Sigmoid colon (tissue), 7 donors: Measurements from ENCODE around the gene NAT8. TPM values are rescaled to one million over a fixed set of nuclear protein-coding genes. Genes with fewer than 3 reads are reported as not detected.
"Not testable (repeated sequence)": the region's sequence is repeated elsewhere in the genome, so short reads cannot be mapped to it uniquely, and the experiment has no call there.

Experiments
- DNase-seq: peaks from one replicate; pipeline ENCODE4 v3.0.0-alpha.2; 2019
- H3K27ac ChIP-seq, 4 donors: fragments of 200-600 bp; sonication (generic); one replicate each; pipeline ENCODE4 v1.5.1; 2016 to 2019; ENCODE audit warnings: mild to moderate bottlenecking in 1 of 4
- H3K27me3 ChIP-seq, 3 donors: fragments of 200-600 bp; sonication (generic); one replicate each; pipeline ENCODE4 v1.5.1; 2019; ENCODE audit warnings: mild to moderate bottlenecking in 1 of 3
- H3K36me3 ChIP-seq, 4 donors: fragments of 200-600 bp; sonication (generic); one replicate each; pipeline ENCODE4 v1.5.1; 2016 to 2019
- H3K4me1 ChIP-seq, 4 donors: fragments of 200-600 bp; sonication (generic); one replicate each; pipeline ENCODE4 v1.5.1; 2017 to 2019
- H3K4me3 ChIP-seq, 4 donors: fragments of 200-600 bp; sonication (generic); one replicate each; pipeline ENCODE4 v1.5.1; 2017 to 2019; ENCODE audit warnings: mild to moderate bottlenecking in 2 of 4, moderate library complexity in 1 of 4
- H3K9me3 ChIP-seq, 4 donors: fragments of 200-600 bp in 3 of 4; sonication (generic) in 3 of 4; one replicate each; pipeline versions ENCODE4 v1.5.1 to v1.6.1; 2013 to 2019
- EP300 ChIP-seq, 4 donors: sonication (generic); formaldehyde crosslinking; IDR thresholded peaks; one replicate each; pipeline ENCODE4 v1.6.1; 2017; ENCODE audit warnings: antibody characterized with exemption in 4 of 4
- POLR2A ChIP-seq, 2 donors: fragments of 450-650 bp; IDR thresholded peaks; one replicate each; pipeline ENCODE4 v1.6.1; 2016; ENCODE audit warnings: antibody characterized with exemption in 2 of 2, mild to moderate bottlenecking in 2 of 2, moderate library complexity in 2 of 2
- POLR2AphosphoS5 ChIP-seq, 4 donors: sonication (generic); formaldehyde crosslinking; IDR thresholded peaks; one replicate each; pipeline ENCODE4 v1.6.1; 2017; ENCODE audit warnings: antibody characterized with exemption in 4 of 4
- WGBS, 2 donors: extraction: QIAGEN DNeasy Blood & Tissue Kit; methylation state at CpG; one replicate each; pipeline ENCODE4 v1.1.7; 2013; 5-methylcytosine and 5-hydroxymethylcytosine counted together
- intact Hi-C: fragments of 100-400 bp; cut with DNase I; formaldehyde crosslinking; loops from one replicate; pipeline ENCODE4 v1.15.1; 2023
- polyA plus RNA-seq, 3 donors: library from polyadenylated mRNA; stranded (reverse); fragments of 200-250 nt; gene quantifications; one replicate each; pipeline ENCODE4 v1.2.3, GENCODE V29; 2013
- total RNA-seq, 4 donors: library from RNA; depleted of rRNA; stranded (reverse); fragments of >200 nt; gene quantifications; one replicate each; pipeline ENCODE4 v1.1.0, GENCODE V29; 2016
- TF ChIP-seq, protein P1 (sequence below), 4 experiments: fragments of 450-650 bp in 3 of 4; fragments of 200-600 bp in 1 of 4; IDR thresholded peaks; one replicate each; pipeline ENCODE4 v1.5.1; 2016 to 2019; ENCODE audit warnings: antibody characterized with exemption in 4 of 4, mild to moderate bottlenecking in 3 of 4, moderate library complexity in 2 of 4
- donor health status: healthy with polysubstance abuse.
- donor health status: Bipolar disorder and iron deficiency.
- donor health status: healthy.

Gene NAT8
- total and polyA plus RNA-seq, 7 donors: 0.25 TPM; not detected in 6

DNA sequence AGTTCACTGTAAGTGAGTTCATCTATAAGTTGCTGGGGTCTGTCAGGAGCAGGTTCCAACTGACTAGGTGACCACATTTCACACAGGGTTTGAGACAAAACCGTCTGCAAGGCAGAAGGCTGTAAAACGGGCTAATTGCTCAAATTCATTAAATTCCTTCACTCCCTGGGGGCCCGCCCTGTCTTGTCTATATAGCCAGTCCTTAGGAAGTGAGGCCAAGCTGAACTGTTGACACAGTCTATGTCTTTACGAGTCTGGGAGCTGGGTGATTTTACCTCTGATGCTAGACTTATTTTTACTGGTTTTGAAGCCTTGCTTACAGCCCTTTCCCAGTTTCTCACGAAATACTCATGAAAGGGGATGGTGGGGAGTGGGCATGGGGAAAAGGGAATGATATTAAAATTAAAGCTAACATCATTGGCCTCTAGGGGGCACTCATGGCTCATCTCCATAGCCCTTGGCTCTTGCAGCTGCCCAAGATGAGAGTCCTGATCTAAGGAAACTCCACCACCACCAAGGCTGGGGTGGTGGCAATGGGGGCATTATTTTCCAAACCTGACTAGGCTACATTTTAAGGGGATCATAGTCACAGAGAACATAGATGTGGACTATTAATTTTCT is 37.8 kb upstream of the NAT8 start:
- intact Hi-C loops, H3K4me3 ChIP-seq, DNase-seq, H3K27ac ChIP-seq, H3K36me3 ChIP-seq, H3K27me3 ChIP-seq, H3K4me1 ChIP-seq, H3K9me3 ChIP-seq: not testable (repeated sequence)
- TF ChIP-seq, protein P1, sequence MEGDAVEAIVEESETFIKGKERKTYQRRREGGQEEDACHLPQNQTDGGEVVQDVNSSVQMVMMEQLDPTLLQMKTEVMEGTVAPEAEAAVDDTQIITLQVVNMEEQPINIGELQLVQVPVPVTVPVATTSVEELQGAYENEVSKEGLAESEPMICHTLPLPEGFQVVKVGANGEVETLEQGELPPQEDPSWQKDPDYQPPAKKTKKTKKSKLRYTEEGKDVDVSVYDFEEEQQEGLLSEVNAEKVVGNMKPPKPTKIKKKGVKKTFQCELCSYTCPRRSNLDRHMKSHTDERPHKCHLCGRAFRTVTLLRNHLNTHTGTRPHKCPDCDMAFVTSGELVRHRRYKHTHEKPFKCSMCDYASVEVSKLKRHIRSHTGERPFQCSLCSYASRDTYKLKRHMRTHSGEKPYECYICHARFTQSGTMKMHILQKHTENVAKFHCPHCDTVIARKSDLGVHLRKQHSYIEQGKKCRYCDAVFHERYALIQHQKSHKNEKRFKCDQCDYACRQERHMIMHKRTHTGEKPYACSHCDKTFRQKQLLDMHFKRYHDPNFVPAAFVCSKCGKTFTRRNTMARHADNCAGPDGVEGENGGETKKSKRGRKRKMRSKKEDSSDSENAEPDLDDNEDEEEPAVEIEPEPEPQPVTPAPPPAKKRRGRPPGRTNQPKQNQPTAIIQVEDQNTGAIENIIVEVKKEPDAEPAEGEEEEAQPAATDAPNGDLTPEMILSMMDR (IDR thresholded peaks at IDR 0.05): peak in 1 of 4 experiments; percentile 30
- 10 to 27% methylated on average over 5 of the region's 5 CpGs for WGBS, 2 donors

GRCh38 chr2:73679237-73679636 is 37.0 kb upstream of the NAT8 start:
- intact Hi-C loops, H3K4me3 ChIP-seq, DNase-seq, H3K4me1 ChIP-seq, H3K27me3 ChIP-seq, H3K27ac ChIP-seq, H3K36me3 ChIP-seq, H3K9me3 ChIP-seq: not testable (repeated sequence)
- 66 to 70% methylated on average over 2 of the region's 2 CpGs for WGBS, 2 donors

DNA sequence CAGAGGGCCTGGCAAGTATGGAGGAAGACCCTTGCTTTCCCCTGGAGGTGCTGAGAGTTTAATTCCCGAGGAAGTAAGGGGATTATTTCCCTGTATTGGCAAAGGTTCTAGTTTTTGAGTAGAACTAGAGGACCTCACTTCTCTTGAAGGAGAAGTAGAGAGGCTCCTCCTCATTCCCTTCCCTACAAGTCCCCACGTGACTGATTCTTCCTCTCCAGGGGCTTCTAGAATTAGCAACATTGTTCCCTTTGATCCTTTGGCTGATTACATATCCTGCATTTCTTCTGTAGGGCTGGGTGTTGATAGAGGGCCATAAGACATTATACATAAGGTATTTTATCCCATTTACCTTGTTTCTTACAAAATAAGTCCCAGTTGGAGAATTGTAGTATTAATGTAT is 35.8 kb upstream of the NAT8 start:
- H3K9me3 ChIP-seq, intact Hi-C loops, H3K4me1 ChIP-seq, H3K27ac ChIP-seq, H3K27me3 ChIP-seq, H3K4me3 ChIP-seq, H3K36me3 ChIP-seq, DNase-seq: not testable (repeated sequence)
- 62 to 73% methylated on average over 2 of the region's 2 CpGs for WGBS, 2 donors

- H3K36me3 ChIP-seq, H3K4me3 ChIP-seq, H3K4me1 ChIP-seq, H3K9me3 ChIP-seq, DNase-seq, H3K27me3 ChIP-seq, intact Hi-C loops, H3K27ac ChIP-seq: not testable (repeated sequence)
- 76 to 82% methylated on average over 6 of the region's 6 CpGs for WGBS, 2 donors
Observed at GRCh38 chr2:73676211-73676610, 34.0 kb upstream of the NAT8 start.

DNA sequence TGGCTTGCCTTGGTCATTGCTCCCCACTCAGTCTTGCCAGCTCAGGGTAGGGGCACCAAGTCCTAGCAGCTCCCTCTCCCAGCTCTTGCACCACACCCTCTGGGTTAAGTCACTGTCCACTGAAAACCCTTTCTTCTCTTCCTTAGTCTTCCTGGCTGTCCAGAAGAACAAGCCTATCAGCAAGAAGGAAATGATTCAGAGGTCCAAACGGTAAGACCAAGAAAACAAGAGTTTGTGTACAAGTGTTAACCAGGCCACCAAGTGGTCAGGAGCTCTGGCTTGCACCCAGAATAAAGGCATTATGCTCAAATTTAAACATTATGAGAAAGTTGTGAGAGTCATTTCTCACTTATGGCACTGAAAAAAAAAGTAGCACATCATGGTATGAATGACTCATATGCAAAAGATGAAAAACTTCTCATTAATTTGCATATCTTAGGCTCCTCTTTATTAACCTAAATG is 32.5 kb upstream of the NAT8 start:
- 45 to 61% methylated on average over 1 of the region's 1 CpG for WGBS, 2 donors
- DNase-seq, H3K36me3 ChIP-seq, H3K9me3 ChIP-seq, H3K4me1 ChIP-seq, H3K27ac ChIP-seq, H3K27me3 ChIP-seq, intact Hi-C loops, H3K4me3 ChIP-seq: not testable (repeated sequence)

- H3K27me3 ChIP-seq, H3K4me1 ChIP-seq, DNase-seq, intact Hi-C loops, H3K27ac ChIP-seq, H3K4me3 ChIP-seq, H3K9me3 ChIP-seq, H3K36me3 ChIP-seq: not testable (repeated sequence)
- WGBS, 2 donors: 82 to 84% methylated on average over 6 of the region's 6 CpGs
Observed at GRCh38 chr2:73669976-73670375, 27.8 kb upstream of the NAT8 start.

DNA sequence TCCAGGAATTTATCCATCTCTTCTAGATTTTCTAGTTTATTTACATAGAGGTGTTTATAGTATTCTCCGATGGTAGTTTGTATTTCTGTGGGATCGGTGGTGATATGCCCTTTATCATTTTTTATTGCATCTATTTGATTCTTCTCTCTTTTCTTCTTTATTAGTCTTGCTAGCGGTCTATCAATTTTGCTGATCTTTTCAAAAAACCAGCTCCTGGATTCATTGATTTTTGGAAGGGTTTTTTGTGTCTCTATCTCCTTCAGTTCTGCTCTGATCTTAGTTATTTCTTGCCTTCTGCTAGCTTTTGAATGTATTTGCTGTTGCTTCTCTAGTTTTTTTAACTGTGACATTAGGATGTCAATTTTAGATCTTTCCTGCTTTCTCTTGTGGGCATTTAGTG is 25.0 kb upstream of the NAT8 start:
- WGBS, 2 donors: 83 to 86% methylated on average over 3 of the region's 3 CpGs
- not testable (repeated sequence) for H3K9me3 ChIP-seq

GRCh38 chr2:73654175-73654574 is 12.0 kb upstream of the NAT8 start:
- WGBS, 2 donors: 47 to 72% methylated on average over 2 of the region's 2 CpGs
- no peaks in the 10 kb centered on the region for H3K9me3 ChIP-seq

More for the DNA sequence above, 25.0 kb upstream of the NAT8 start:
- H3K36me3 ChIP-seq, H3K27ac ChIP-seq, H3K27me3 ChIP-seq, H3K4me1 ChIP-seq, DNase-seq, H3K4me3 ChIP-seq, intact Hi-C loops: not testable (repeated sequence)

More at GRCh38 chr2:73654175-73654574, 12.0 kb upstream of the NAT8 start:
- no peak for DNase-seq
- no peaks in the 10 kb centered on the region for H3K4me1 ChIP-seq
- H3K27me3 ChIP-seq: no peaks in the 10 kb centered on the region
- no peak overlapping the region for H3K27ac ChIP-seq
- intact Hi-C loops: no loop called here
- TF ChIP-seq, protein P1 (IDR thresholded peaks at IDR 0.05): no peak
- no peak for TF ChIP-seq EP300 (IDR thresholded peaks at IDR 0.05)
- TF ChIP-seq POLR2A (IDR thresholded peaks at IDR 0.05): no peak
- TF ChIP-seq POLR2AphosphoS5 (IDR thresholded peaks at IDR 0.05): no peak
- no peaks in the 10 kb centered on the region for H3K36me3 ChIP-seq
- no peak overlapping the region for H3K4me3 ChIP-seq
